ENCODE measurements around the gene ALDH1L1.
A peak's percentile ranks its signal among the peaks of the same experiment; 100 is the strongest.
"Not testable (repeated sequence)": the region's sequence is repeated elsewhere in the genome, so short reads cannot be mapped to it uniquely, and the experiment has no call there.

Gene ALDH1L1

DNA sequence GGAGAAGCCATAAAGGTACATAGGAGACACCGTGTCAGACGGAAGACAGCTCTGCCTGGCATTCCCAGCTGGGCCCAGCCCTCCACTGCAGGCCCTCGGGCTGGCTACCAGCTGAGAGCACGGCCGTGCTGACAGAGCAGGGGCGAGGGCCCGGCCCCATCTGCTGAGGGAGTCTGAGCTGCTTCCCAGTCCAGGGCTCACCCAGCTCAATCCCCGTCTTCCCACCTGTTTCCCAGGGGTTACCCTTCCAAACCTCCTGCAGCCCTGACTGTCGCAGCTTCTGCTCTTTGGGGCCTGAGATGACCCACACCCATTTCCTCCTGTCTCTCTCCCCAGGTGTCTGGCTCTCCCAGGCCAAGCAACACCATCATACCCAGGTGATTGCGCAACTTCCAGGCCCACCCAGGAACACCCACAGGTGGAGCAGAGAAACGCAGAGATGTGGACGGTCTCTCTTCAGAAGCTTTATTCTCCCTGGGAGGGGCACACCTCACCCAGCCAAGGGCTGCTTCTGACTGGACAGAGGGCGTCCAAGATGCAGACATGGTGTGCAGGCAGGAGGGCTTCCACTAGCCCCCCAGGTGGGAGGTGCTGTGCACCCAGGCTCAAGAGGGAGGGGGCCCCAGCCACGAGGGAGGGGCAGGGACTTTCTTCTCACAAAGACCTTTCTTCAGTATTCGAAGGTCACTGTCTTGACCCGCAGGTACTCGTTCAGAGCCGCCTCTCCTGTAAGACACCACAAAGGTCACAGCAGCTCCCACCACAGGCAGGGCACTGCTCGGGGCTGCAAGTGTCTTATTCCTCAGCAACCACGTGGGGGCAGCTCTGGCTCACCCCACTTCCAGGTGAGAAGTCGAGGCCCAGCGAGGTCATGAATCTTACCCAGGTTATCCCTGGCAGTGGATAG, 77.0 kb downstream of the ALDH1L1 start:
- no peak for DNase-seq

DNA sequence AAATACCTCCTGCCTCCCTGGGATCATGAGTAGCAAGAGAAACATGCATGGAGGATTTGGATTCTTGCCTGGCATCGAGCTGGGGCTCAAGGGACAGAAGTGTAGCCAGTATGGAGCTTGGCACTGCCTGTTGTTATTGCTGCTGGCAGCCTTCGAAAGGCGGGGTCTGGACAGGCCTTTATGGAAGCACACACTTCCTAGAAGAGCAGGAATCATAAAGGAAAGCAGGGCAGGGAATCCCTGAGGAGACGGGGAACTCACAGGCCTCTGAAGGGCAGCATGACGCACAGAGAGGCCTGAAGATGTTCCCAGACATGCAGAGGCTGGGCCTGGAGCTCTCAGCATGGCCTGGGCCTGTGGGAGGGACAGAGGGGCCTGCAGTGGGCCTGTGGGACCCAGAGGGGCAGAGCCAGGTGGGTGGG, 77.8 kb downstream of the ALDH1L1 start:
- no peak for DNase-seq

DNA sequence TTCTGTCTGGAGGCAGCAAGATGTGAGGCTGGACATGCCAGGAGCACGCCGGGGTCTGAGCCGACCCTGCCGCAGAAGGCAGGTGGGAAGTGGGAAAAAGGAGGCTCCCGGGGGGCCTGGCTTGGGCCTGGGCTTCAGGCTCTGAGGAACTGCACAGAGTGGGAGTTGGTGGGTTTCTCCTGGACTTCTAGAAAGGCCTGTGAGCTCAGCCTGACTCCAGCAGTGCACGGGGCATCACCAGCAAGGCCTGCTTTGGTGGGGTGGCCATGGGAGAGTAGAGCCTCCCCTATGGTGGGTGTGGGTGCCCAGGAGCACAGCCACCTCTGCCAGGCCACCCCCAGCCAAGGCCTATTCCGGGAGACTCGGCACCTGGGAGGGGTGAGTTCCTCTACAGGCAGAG, 78.4 kb downstream of the ALDH1L1 start:
- DNase-seq: no peak

DNA sequence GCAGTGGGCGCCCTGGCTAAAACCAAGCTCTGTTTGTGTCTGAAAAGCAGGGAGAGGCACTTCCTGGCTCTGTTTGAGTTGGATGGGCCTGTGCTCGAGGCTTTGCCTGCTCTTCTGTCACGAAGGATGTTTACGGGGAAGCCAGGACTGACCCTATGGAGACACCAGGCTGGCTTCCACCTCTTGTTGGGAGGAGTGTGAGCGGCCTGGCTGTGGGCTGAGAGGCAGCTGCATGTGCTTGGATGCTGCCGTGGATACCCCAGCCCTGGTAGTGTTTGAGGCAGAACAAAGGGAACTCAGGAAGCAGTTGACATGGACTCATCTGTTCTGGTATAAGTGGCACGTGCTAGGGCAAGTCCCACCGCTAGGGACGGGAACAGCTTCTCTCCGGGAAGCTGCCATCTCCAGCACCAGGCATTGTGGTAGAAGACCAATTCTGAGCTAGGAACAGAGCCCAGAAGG, 78.8 kb downstream of the ALDH1L1 start:
- DNase-seq: no peak

DNA sequence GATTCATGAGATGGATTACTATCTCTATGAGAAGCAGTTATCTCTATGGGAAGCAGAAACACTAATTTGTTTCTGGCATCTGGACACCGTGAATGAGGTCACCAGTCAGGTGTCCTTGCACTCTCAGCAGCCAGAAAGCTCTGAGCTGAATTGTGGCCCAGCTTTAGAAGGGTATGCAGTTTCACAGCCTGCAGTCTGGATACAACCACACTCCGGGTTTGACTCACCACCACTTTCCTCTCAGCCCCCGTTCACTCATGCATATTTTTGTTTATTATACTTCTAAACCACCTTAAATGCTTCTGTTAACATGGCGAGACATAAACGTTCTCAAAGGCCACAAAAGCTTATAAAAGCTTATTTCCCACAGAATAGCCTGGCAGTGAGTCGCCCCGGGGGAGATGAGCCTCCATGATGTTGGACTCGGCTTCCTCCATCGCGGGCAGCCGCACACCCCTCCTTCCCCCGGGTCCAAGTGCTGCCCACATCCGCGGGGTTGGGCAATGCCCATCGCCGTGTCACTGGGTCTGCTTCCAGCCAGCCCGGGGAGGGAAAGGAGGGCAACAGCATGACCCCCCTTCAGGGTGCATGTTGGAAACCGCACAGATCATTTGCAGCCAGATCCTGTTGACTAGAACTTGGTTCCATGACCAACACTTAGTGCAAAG, 79.6 kb downstream of the ALDH1L1 start:
- DNase-seq: no peak

DNA sequence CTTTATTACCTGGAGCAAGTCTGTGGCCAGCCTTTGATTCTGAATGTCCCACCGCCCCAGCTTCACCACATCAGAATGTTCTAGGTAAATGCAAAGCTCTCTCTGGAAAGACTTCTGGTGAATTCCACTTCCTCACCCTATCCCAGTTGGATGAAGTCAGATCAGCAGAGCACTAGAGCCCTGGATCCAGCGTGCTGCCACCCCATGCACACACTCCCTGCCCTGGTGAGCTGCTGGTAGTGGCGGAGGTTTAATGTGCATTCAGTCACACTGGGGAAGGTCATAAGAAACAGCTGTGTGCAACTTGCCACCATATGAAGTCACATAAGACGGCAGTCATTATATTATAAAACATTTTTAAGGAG, 80.1 kb downstream of the ALDH1L1 start:
- no peak for DNase-seq

DNA sequence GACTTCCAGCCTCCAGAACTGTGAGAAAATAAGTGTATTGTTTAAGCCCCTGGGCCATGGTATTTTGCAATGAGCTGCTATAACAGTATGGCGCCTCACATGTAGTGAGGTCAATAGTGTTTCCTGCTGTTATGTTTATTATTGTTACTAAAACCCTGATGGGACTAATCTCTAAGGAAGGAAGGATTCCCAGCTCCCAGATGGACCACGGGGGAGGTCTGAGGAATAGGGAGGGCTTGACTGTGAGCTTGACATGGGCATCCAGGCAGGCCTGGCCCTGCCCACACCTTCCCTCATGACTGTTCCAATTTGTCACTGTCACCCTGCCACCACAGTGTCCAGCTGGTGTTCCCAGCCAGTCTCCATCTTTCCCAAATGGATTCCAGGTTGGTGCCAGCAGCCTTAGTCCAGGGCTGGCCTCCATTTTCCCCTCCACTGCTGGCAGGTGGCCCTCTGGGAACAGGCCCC, 82.0 kb downstream of the ALDH1L1 start:
- no peak for DNase-seq

DNA sequence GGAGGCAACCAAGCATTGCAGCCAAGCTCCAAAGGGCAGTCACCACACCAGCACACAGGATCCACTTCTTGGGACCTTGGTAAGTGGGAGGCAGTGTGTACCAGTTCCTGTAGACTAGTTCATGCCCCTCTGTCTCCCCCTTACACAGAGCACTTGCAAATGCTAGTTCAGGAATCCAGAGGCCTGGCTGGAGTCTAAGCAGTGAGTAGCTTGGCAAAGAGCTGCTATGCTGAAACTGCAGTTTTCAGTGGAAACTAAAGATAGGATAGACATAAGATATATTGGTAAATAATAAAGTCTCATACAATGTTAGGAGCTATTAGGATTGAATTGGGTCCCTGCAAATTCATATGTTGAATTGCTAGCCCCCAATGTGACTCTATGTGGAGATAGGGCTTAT, 82.6 kb downstream of the ALDH1L1 start:
- no peak for DNase-seq

DNA sequence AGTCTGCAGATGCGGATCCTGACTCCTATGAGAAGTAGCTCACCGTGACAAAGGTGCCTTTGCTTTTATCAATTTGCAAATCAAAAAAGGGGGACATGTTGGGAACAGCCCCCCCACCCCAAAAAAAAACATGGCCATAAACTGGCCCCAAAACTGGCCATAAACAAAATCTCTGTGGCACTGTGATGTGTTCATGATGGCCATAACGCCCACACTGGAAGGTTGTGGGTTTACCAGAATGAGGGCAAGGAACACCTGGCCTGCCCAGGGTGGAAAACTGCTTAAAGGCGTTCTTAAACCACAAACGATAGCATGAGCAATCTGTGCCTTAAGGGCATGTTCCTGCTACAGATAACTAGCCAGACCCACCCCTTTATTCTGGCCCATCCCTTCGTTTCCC, 84.1 kb downstream of the ALDH1L1 start:
- not testable (repeated sequence) for DNase-seq

DNA sequence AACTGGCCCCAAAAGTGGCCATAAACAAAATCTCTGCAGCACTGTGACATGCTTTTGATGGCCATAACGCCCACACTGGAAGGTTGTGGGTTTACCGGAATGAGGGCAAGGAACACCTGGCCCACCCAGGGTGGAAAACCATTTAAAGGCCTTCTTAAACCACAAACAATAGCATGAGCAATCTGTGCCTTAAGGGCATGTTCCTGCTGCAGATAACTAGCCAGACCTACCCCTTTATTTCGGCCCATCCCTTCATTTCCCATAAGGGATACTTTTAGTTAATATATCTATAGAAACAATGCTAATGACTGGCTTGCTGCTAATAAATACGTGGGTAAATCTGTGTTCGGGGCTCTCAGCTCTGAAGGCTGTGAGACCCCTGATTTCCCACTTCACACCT, 88.3 kb downstream of the ALDH1L1 start:
- DNase-seq: not testable (repeated sequence)

DNA sequence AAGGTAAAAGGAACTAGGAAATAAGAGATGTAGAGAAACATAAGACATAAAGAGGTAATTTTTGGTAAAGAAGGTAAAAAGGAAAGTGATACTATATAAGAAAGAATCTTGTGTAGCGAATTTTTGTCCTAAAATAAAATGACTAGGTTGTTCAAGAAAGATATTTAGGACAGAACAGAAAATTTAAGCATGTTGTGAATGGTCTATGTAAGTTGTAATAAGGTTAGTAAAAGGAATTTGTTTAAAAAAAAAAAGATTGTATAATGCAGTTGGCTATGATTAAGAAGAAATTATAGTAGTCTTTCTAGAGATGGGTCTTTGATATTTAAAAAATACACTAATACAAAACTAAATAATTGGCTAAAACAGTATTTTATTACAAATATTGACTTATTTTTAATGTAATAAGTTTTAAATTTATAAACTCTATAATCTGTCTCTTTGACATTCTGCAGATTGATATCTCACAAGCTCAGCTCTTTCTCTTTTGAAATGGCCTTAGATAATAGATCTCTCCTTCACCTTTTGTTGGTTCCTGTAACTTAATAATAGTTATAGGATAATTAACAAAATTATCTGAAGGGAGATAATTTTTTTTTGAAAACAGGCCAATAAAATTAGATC, 92.7 kb downstream of the ALDH1L1 start:
- DNase-seq: no peak

DNA sequence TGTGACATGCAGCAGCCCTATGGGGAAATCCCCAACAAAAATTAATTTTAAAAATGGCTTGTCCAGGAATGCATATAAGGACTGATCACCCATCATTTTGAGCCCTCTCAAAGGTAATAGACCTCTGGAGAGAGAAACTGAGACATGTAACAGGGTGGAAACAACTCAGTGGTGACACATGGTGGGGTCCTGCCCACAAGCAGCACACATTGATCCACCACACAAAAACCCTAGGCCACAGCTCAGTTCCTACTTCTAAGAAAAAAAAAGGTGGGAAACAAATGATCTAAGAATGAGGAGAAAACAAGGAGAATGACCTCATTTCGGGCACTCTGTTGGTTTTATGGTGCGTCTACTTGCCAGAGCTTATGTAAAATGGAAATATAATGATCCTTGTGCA, 94.5 kb downstream of the ALDH1L1 start:
- DNase-seq: peak; percentile 20

DNA sequence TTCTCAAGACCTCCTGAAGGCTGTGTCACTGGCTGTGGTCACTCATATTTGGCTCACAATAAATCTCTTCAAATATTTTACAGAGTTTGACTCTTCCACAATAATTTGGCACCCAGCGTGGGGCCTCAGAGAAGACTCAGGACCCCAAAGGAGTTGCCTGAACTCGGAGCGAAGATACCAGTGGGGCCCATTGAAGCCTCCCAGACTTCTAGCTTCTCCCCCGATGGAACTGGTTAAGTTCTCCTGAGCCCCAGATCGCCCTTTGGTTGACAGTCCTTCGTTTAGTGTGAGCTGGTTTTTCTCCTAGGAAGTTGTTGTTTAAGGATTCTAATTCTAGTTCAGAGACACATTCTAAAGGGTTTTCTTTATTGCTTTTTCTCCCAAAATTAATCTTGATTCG, 95.1 kb downstream of the ALDH1L1 start:
- DNase-seq: no peak

DNA sequence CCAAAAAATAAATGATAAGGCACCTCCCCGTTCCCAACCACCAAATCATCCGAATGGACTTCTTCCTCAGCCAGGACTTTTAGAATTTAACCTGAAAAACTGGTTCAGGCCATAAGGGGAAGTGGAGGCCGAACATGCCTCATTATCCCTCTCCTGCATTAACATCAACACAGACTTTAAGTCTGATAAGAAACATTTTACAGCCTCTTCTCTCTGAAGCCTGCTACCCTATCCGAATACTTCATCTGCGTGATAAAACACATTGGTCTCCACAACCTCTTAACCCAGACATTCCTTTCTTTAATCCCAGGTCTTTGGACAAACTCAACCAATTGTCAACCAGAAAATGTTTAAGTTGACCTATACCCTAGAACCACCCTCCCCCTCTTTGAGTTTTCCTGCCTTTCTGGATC, 95.6 kb downstream of the ALDH1L1 start:
- DNase-seq: no peak

DNA sequence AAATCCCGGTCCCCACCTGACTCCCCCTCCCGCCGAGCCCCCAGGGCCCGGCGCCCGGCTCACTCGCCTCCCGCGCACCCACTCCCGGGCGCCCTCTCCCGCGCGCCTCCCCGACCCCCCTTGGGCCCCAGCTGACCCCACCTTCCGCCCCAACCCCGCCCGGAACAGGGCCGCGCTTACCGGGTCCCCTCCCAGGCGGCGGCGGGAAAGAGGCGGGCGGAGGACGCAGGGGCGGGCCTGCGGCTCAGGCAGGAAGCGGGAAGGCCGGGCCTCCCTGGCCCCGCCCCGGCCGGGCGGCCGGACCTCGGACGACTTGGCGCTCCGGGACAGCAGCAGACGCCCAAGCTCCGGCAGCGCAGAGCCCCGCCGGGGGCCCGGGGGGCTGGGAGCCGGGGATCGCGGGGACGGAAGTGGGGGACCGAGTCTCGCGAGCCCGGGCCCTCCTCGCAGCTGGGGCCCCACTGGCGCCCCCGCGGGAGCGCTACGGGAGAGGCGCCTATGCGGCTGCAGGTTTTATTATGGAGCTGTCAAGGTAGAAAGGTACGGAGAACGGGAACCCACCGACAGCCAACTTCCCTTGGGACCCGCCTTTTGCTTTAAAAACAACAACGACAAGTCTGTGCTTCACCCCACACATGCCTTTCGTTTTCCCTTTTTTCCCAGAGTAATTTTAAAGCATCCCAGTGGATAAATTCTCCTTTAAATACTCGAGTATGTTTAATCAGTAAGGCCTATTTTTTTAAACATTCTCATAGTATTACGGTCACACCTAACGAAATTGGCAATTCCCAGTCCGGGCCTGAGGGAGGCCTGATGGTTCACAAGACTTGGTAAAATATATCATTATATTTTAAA, 96.2 kb downstream of the ALDH1L1 start, which contains the start of gene SLC41A3:
TSS of gene SLC41A3 (minus strand) at position 212 of the 855 bp plus-strand sequence. CDS start 15,905 bp downstream, outside the sequence.
- peak; percentile 94 for DNase-seq

DNA sequence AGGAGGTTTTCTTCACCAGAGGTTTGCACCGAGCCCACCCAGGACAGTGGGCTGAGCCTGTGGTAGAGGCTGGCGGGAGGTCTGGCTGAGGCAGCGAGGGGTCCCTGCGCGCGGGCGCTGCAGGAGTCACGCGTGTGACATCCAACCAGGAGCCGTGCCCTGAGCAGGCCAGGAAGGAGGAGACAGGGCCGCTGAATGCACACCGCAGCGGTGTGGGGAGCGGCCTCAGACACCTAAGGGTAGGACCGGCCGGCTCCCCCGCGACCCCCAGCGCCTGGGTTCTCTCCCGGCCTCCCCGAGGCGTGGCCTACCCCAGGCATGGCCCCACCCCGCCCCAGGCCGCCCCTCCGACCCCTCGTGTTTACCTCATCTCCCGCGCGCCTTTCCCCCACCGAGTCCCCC, 96.9 kb downstream of the ALDH1L1 start:
- peak; percentile 67 for DNase-seq

DNA sequence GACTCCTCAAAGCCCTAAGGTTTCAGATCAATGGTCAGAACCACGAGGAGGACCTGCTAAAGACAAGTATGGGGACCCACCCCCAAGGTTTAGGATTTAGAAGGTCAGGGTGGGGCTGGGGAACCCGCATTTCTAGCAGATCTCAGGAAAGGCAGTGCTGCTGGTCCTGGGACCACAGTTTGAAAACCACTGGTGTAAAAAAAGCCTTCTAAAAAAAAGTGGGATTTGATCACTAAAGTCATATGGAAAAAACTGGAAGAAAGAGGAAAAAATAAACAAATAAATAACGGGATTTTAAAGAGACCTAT, 97.3 kb downstream of the ALDH1L1 start:
- no peak for DNase-seq

DNA sequence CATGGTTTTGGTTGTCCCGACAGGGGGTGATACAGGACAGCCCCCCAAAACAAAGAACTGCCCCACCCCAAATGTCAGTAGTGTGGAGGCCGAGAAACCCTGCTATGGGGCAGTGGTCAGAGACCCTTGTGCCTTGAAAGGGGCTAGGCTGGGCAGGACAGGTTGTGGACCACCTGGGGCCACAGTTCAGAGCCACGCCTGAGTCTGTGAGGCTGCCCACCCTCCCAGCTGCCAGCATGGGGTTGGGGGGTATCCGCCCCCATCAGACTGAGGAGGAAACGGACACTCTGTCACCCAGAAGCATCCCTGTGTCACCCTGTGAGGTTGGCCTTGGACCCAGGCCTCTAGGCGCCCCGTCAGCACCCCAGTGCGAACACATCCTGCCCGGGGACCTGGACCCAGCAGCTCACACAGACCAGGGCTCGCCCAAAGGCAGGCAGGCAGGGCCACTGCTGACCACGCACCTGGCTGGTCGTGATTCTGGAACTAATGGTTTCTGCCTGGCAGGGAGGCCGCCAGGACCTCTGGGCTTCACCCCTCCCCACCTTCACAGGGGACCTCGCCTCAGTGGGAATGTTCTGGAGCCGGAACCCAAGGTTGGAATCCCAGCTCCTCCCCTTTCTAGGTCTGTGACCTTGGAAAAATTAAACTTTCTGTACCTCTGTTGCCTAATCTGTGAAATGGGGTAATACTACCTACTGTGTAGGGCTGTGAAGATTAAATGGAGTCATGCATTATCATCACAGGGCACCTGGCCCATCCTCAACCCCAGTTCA, 97.8 kb downstream of the ALDH1L1 start:
- DNase-seq: no peak

DNA sequence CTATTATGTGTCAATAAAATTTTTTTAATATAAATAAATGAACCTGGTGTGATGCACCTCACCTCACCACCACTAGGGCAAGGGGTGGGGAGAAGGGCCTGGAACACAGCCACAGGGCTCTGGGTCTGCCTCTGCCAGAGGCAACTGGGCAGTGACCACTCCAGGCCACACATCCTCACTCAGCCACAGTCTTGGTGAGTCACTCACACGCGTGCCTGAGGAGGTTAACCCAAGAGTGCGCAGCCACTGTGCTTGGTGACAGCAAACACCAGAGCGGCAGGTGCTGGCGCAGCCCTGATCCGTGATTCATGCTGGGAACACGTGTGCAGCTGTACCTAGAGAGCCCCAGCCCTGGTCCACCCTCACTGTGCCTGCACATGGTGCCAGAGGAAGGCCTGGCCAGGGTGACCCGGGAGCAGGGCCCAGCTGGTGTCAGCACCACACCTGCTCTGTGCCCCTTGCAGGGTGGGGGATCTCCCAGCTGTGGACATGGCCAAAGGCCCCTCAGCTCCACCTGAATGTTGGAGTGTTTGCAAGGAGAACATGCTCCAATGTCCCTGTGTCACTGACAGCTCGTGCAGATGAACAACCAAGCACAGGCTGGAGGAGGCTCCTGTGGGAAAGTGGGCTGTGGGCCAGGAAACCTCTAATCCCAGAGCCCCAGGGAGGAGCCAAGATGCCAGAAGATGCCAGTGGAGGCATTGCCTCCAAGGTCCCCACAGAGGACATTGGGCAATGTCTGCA, 98.6 kb downstream of the ALDH1L1 start:
- DNase-seq: peak; percentile 34

DNA sequence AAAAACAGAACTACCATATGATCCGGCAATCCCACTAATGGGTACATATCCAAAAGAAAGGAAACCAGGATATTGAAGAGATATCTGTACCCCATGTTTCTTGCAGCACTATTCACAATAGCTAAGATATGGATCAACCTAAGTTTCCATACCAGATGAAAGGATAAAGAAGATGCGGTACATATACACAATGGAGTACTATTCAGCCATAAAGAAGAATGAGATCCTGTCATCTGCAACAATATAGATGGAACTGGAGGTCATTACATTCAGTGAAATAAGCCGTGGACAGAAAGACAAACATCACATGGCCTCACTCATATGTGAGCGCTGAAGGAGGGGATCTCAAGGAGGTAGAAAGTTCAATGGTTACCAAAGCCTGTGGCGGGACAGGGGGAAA, 99.4 kb downstream of the ALDH1L1 start:
- no peak for DNase-seq

DNA sequence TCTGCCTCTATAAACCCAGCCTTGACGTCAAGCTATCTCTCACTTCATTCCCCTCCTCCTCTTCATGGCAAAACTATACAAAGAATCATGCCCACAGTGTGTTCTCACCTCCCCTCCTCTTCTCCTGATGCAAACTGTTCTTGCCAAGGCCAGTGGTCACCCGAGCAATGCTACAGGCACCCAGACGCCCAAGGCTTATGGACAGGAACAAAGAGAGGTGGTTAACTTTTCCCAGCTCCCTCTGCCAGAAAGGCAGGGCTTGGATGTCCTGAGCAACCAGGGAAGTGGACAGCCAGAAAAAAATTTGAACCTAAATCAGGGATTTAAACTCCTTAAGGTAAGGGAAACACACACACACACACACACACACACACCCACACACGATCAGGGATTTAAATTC, 101.5 kb downstream of the ALDH1L1 start:
- DNase-seq: no peak

Data from stimulated activated CD4-positive, alpha-beta T cell treated with anti-CD3 and anti-CD28 coated beads, Interleukin-15, amount 100 ng/mL, for 24 hours (primary cell).